ENCODE results near the gene AQP12A. TPM values are rescaled to one million over a fixed set of nuclear protein-coding genes. Genes with fewer than 3 reads are reported as not detected.
"Not testable (repeated sequence)": the region's sequence is repeated elsewhere in the genome, so short reads cannot be mapped to it uniquely, and the experiment has no call there.

Gene AQP12A
- total and polyA plus RNA-seq, 9 donors, result 0.27 to 1.4 (median 0.86) TPM; not detected in 2

DNA sequence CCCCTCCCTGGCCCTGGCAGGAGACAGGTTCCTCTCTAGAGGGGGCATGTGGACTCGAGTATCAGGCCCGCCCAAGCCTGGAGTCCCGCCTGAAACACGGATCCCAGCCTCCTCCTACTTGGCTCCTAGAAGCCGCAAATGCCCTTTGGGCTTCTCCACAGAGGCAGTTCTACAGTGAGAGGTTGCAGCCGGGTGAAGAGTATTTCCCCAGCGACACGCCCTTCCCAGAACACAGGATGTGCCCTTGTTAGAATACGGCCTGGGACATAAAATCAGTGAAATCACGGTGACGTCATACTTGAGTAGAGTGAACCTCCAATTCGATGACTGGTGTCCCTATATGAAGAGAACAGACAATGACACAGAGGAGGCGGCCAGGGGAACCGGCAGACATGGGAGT lies 13.6 kb upstream of the AQP12A start:
- H3K36me3 ChIP-seq (ENCODE audit: control insufficient read depth, insufficient read depth, low read length); H3K27ac ChIP-seq (ENCODE audit: low read length); H3K4me3 ChIP-seq (ENCODE audit: low read length); H3K4me1 ChIP-seq (ENCODE audit: control insufficient read depth, insufficient read depth, low read length); H3K9me3 ChIP-seq (replicated peaks; ENCODE audit: control insufficient read depth, low read depth, low read length); DNase-seq: not testable (repeated sequence)
- no CpG with 5 or more reads among the region's 14 CpGs for WGBS (ENCODE audit: insufficient coverage)
- H3K27me3 ChIP-seq (ENCODE audit: control insufficient read depth, insufficient read depth, low read length), result peaks cover 12% of the 10 kb centered on the region

DNA sequence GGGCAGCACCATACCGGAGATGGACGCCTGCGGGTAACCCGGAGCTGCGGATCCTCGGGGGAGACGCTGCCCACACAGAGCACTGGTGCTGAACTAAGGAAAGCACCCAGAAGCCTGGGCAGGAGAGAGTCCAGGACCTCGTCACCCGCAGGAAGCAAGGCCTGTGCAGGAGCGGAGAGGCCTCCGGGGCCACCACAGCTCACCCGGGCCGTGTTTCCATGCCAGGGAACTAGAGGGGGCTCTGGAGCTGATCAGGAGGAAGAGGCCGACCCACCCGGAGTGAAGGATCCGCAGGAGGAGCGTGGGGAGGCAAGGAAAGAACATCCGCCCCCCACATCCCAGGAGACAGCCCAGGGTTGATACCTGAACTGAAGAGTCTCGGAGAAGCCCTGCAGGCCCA lies 12.8 kb upstream of the AQP12A start:
- no CpG with 5 or more reads among the region's 19 CpGs for WGBS (ENCODE audit: insufficient coverage)
- not testable (repeated sequence) for H3K4me3 ChIP-seq (ENCODE audit: low read length)

DNA sequence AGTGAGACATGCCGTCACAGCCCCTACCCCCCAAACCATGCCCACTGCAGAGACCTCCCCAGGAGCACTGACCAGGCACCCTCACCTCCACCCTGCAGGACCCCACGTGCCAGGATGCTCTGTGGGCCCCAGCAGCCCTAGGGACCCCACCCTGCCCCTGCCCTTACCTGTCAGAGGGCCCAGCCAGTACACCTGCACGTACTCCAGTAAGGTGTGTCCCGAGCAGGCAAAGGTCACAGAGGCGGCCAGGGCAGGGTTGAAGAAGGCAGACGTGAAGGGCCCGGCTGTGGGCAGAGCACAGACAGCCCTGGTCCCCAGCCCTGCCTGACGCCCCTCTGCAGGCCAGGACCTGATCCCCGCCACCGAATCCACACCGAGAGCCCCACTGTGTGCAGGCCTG lies 11.5 kb upstream of the AQP12A start:
- not testable (repeated sequence) for H3K4me3 ChIP-seq (ENCODE audit: low read length); DNase-seq; H3K27me3 ChIP-seq (ENCODE audit: control insufficient read depth, insufficient read depth, low read length); H3K4me1 ChIP-seq (ENCODE audit: control insufficient read depth, insufficient read depth, low read length); H3K27ac ChIP-seq (ENCODE audit: low read length); H3K36me3 ChIP-seq (ENCODE audit: control insufficient read depth, insufficient read depth, low read length); H3K9me3 ChIP-seq (replicated peaks; ENCODE audit: control insufficient read depth, low read depth, low read length)
- no CpG with 5 or more reads among the region's 11 CpGs for WGBS (ENCODE audit: insufficient coverage)

More for the DNA sequence above, 12.8 kb upstream of the AQP12A start:
- not testable (repeated sequence) for H3K27ac ChIP-seq (ENCODE audit: low read length); H3K4me1 ChIP-seq (ENCODE audit: control insufficient read depth, insufficient read depth, low read length); H3K27me3 ChIP-seq (ENCODE audit: control insufficient read depth, insufficient read depth, low read length); H3K36me3 ChIP-seq (ENCODE audit: control insufficient read depth, insufficient read depth, low read length); H3K9me3 ChIP-seq (replicated peaks; ENCODE audit: control insufficient read depth, low read depth, low read length); DNase-seq

GRCh38 chr2:240682431-240683224 lies 9.0 kb upstream of the AQP12A start, which contains the start of gene AQP12B:
Gene AQP12B (minus strand): TSS chr2:240682885. CDS start chr2:240682837, 48 bp downstream.
- DNase-seq, result not testable (repeated sequence)

DNA sequence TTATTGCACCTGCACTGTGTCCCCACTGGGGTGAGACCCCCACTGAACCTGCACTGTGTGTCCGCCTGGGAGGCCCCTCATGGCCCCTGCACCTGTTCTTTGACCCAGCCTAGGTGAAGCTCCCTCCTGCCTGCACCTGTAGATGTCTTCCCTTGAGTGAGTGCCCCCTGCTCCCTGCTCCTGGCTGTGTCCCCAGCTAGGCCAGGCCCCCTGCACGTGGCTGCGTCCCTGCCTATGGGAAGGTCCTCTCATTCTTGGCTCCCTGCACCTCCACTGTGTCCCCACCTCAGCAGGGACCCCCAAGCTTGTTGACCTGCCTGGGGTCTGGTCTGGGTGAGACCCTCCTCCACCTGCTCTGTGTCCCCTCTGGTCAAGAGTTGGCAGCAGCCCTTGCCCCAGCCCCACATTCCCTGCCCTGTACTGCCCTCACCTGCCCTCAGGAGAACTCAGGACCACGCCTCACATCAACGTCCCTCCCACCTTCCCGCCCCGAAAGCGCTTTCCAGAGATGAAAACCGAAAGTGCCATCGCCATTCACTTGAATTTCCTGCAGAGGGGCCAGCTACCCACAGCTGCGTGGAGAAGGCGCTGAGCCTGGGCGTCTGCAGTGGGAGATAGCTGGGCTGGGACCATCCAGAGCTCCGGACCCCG lies 8.2 kb upstream of the AQP12A start:
- H3K27ac ChIP-seq (ENCODE audit: low read length); H3K4me3 ChIP-seq (ENCODE audit: low read length); H3K4me1 ChIP-seq (ENCODE audit: control insufficient read depth, insufficient read depth, low read length); H3K9me3 ChIP-seq (replicated peaks; ENCODE audit: control insufficient read depth, low read depth, low read length); DNase-seq; H3K36me3 ChIP-seq (ENCODE audit: control insufficient read depth, insufficient read depth, low read length): not testable (repeated sequence)
- 50% methylated on average over 1 of the region's 15 CpGs for WGBS (ENCODE audit: insufficient coverage)
- H3K27me3 ChIP-seq (ENCODE audit: control insufficient read depth, insufficient read depth, low read length), result peaks cover 12% of the 10 kb centered on the region

More at GRCh38 chr2:240682431-240683224, 9.0 kb upstream of the AQP12A start, which contains the start of gene AQP12B:
- WGBS (ENCODE audit: insufficient coverage), result 81% methylated on average over 22 of the region's 37 CpGs
- not testable (repeated sequence) for H3K4me1 ChIP-seq (ENCODE audit: control insufficient read depth, insufficient read depth, low read length); H3K36me3 ChIP-seq (ENCODE audit: control insufficient read depth, insufficient read depth, low read length); H3K9me3 ChIP-seq (replicated peaks; ENCODE audit: control insufficient read depth, low read depth, low read length); H3K27ac ChIP-seq (ENCODE audit: low read length); H3K4me3 ChIP-seq (ENCODE audit: low read length)
- H3K27me3 ChIP-seq (ENCODE audit: control insufficient read depth, insufficient read depth, low read length), result peaks cover 12% of the 10 kb centered on the region

GRCh38 chr2:240683980-240684728 lies 7.5 kb upstream of the AQP12A start:
- H3K4me3 ChIP-seq (ENCODE audit: low read length); H3K27ac ChIP-seq (ENCODE audit: low read length); H3K9me3 ChIP-seq (replicated peaks; ENCODE audit: control insufficient read depth, low read depth, low read length); DNase-seq; H3K36me3 ChIP-seq (ENCODE audit: control insufficient read depth, insufficient read depth, low read length); H3K4me1 ChIP-seq (ENCODE audit: control insufficient read depth, insufficient read depth, low read length): not testable (repeated sequence)
- 64% methylated on average over 8 of the region's 15 CpGs for WGBS (ENCODE audit: insufficient coverage)
- H3K27me3 ChIP-seq (ENCODE audit: control insufficient read depth, insufficient read depth, low read length), result peaks cover 12% of the 10 kb centered on the region

DNA sequence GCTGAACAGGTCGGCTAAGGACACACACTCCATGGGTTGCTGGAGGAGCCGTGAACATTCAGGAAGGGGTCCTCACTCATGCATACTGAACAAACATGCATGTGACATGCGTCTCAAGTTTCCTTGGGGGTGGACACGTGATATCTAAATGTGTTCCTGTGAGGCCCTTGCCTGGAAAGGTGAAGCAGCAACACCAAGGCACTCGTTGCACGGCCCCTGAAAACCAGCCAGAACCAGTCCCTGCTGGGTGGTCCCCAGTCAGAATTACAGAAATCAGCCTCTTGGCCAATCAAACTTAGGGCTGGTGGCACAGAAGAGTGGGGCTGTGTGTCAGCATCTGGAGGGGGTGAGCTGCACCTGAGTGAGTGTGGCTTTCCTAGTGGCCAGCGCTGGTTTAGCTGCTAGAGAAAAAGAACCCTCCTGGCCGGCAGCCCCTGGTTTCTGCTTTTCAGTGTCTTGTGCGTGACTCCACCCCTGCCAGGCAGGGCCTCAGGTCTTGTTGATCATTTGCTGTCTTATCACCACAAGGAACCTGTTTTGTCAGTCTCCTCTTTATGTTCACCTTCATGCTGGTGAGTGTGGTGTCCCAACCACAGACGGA lies 5.8 kb upstream of the AQP12A start:
- Histone ChIP-seq H3K4me3 (ENCODE audit: low read length) (no peak overlapping the region), H3K9me3 (replicated peaks; ENCODE audit: control insufficient read depth, low read depth, low read length) (no peaks in the 10 kb centered on the region), H3K27me3 (ENCODE audit: control insufficient read depth, insufficient read depth, low read length) (peaks cover 12% of the 10 kb centered on the region), H3K4me1 (ENCODE audit: control insufficient read depth, insufficient read depth, low read length) (no peaks in the 10 kb centered on the region), H3K27ac (ENCODE audit: low read length) (no peak overlapping the region), H3K36me3 (ENCODE audit: control insufficient read depth, insufficient read depth, low read length) (no peaks in the 10 kb centered on the region)
- 40% methylated on average over 10 of the region's 10 CpGs for WGBS (ENCODE audit: insufficient coverage)
- DNase-seq, result no peak

GRCh38 chr2:240686460-240686859 lies 5.2 kb upstream of the AQP12A start:
- no peak for DNase-seq
- Histone ChIP-seq H3K9me3 (replicated peaks; ENCODE audit: control insufficient read depth, low read depth, low read length) (no peaks in the 10 kb centered on the region), H3K36me3 (ENCODE audit: control insufficient read depth, insufficient read depth, low read length) (no peaks in the 10 kb centered on the region), H3K4me1 (ENCODE audit: control insufficient read depth, insufficient read depth, low read length) (no peaks in the 10 kb centered on the region), H3K27ac (ENCODE audit: low read length) (no peak overlapping the region), H3K27me3 (ENCODE audit: control insufficient read depth, insufficient read depth, low read length) (peaks cover 12% of the 10 kb centered on the region), H3K4me3 (ENCODE audit: low read length) (no peak overlapping the region)
- WGBS (ENCODE audit: insufficient coverage), result 56% methylated on average over 4 of the region's 6 CpGs

DNA sequence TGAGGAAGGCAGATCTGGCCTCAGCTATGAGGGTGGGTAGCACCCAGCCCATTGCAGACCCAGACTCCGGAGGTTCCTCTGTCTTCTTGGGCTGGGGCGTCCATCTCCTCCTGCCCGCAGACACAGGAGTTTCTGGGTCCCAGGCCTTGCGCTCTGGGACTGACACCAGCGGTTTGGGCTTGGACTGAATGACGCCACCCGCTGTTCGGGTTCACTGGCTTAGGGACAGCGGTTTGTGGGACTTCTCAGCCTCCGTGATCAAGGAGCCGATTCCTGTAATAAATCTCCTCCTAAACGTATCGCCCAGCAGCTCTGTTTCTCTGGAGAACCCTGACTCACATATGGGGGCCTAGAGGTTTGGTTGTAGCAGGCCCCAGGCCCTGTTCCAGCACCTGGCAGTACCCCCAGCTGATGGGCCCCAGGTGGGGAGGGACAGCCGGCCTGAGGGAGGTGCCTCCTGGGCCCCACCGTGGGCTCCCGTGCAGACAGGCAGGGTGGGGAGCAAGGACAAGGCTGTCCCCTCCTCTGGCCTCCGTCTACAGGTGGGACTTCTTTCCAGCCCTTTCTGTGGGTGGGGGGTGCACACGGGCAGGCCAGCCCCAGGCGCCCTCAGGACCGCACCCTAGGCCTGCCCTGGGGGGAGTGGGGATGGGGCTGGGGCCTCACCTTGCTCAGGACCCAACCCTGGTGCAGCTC lies 4.5 kb upstream of the AQP12A start:
- WGBS (ENCODE audit: insufficient coverage), result 72% methylated on average over 12 of the region's 20 CpGs
- no peaks in the 10 kb centered on the region for H3K36me3 ChIP-seq (ENCODE audit: control insufficient read depth, insufficient read depth, low read length)
- DNase-seq, result no peak
- H3K4me1 ChIP-seq (ENCODE audit: control insufficient read depth, insufficient read depth, low read length), result no peaks in the 10 kb centered on the region
- no peaks in the 10 kb centered on the region for H3K9me3 ChIP-seq (replicated peaks; ENCODE audit: control insufficient read depth, low read depth, low read length)
- H3K27me3 ChIP-seq (ENCODE audit: control insufficient read depth, insufficient read depth, low read length), result peaks cover 12% of the 10 kb centered on the region
- no peak overlapping the region for H3K27ac ChIP-seq (ENCODE audit: low read length)
- no peak overlapping the region for H3K4me3 ChIP-seq (ENCODE audit: low read length)

All from muscle of leg (tissue), 11 donors.